ENCODE results near the gene TTPAL.
A peak's percentile ranks its signal among the peaks of the same experiment; 100 is the strongest.

Gene TTPAL

GRCh38 chr20:44504402-44505307, 29.0 kb downstream of the TTPAL start:
- H3K27me3 ChIP-seq (ENCODE audit: control insufficient read depth, insufficient read depth, low read length): no peaks in the 10 kb centered on the region
- H3K9ac ChIP-seq (ENCODE audit: low read depth, low read length): no peak overlapping the region
- no peak overlapping the region for H3K4me2 ChIP-seq (ENCODE audit: low read length)
- H3K4me3 ChIP-seq (ENCODE audit: low read length): no peak overlapping the region
- no peaks in the 10 kb centered on the region for H3K9me3 ChIP-seq (replicated peaks; ENCODE audit: low read length)
- peaks cover 84% of the 10 kb centered on the region for H3K36me3 ChIP-seq (ENCODE audit: insufficient read depth, low read length)
- peaks cover 3% of the 10 kb centered on the region for H3K4me1 ChIP-seq (ENCODE audit: control insufficient read depth, insufficient read depth, low read length)

GRCh38 chr20:44509762-44510161, 34.1 kb downstream of the TTPAL start:
- H3K4me1 ChIP-seq (ENCODE audit: control insufficient read depth, insufficient read depth, low read length): peaks cover 6% of the 10 kb centered on the region
- no peaks in the 10 kb centered on the region for H3K9me3 ChIP-seq (replicated peaks; ENCODE audit: low read length)
- no peak overlapping the region for H3K4me2 ChIP-seq (ENCODE audit: low read length)
- H3K27me3 ChIP-seq (ENCODE audit: control insufficient read depth, insufficient read depth, low read length): no peaks in the 10 kb centered on the region
- H3K36me3 ChIP-seq (ENCODE audit: insufficient read depth, low read length): peaks cover 66% of the 10 kb centered on the region
- no peak overlapping the region for H3K4me3 ChIP-seq (ENCODE audit: low read length)
- H3K9ac ChIP-seq (ENCODE audit: low read depth, low read length): no peak overlapping the region

- peaks cover 21% of the 10 kb centered on the region for H3K4me1 ChIP-seq (ENCODE audit: control insufficient read depth, insufficient read depth, low read length)
- no peak overlapping the region for H3K4me3 ChIP-seq (ENCODE audit: low read length)
- no peaks in the 10 kb centered on the region for H3K9me3 ChIP-seq (replicated peaks; ENCODE audit: low read length)
- peaks cover 39% of the 10 kb centered on the region for H3K36me3 ChIP-seq (ENCODE audit: insufficient read depth, low read length)
- H3K4me2 ChIP-seq (ENCODE audit: low read length): no peak overlapping the region
- H3K27me3 ChIP-seq (ENCODE audit: control insufficient read depth, insufficient read depth, low read length): no peaks in the 10 kb centered on the region
- H3K9ac ChIP-seq (ENCODE audit: low read depth, low read length): no peak overlapping the region
Measured at GRCh38 chr20:44513871-44514270, 38.2 kb downstream of the TTPAL start.

GRCh38 chr20:44516491-44516890, 40.8 kb downstream of the TTPAL start:
- Histone ChIP-seq H3K9me3 (replicated peaks; ENCODE audit: low read length) (no peaks in the 10 kb centered on the region), H3K4me1 (ENCODE audit: control insufficient read depth, insufficient read depth, low read length) (peaks cover 34% of the 10 kb centered on the region), H3K4me2 (ENCODE audit: low read length) (peak overlapping the region; percentile 16), H3K27me3 (ENCODE audit: control insufficient read depth, insufficient read depth, low read length) (no peaks in the 10 kb centered on the region), H3K4me3 (ENCODE audit: low read length) (no peak overlapping the region), H3K9ac (ENCODE audit: low read depth, low read length) (no peak overlapping the region), H3K36me3 (ENCODE audit: insufficient read depth, low read length) (peaks cover 22% of the 10 kb centered on the region)

- H3K9me3 ChIP-seq (replicated peaks; ENCODE audit: low read length): no peaks in the 10 kb centered on the region
- H3K9ac ChIP-seq (ENCODE audit: low read depth, low read length): peak overlapping the region; percentile 0
- H3K4me3 ChIP-seq (ENCODE audit: low read length): no peak overlapping the region
- H3K27me3 ChIP-seq (ENCODE audit: control insufficient read depth, insufficient read depth, low read length): no peaks in the 10 kb centered on the region
- H3K4me2 ChIP-seq (ENCODE audit: low read length): no peak overlapping the region
- H3K4me1 ChIP-seq (ENCODE audit: control insufficient read depth, insufficient read depth, low read length): peaks cover 38% of the 10 kb centered on the region
- peaks cover 18% of the 10 kb centered on the region for H3K36me3 ChIP-seq (ENCODE audit: insufficient read depth, low read length)
Measured at GRCh38 chr20:44517454-44517853, 41.8 kb downstream of the TTPAL start.

GRCh38 chr20:44518248-44518647, 42.6 kb downstream of the TTPAL start:
- H3K9me3 ChIP-seq (replicated peaks; ENCODE audit: low read length): no peaks in the 10 kb centered on the region
- peaks cover 39% of the 10 kb centered on the region for H3K4me1 ChIP-seq (ENCODE audit: control insufficient read depth, insufficient read depth, low read length)
- H3K9ac ChIP-seq (ENCODE audit: low read depth, low read length): no peak overlapping the region
- no peak overlapping the region for H3K4me3 ChIP-seq (ENCODE audit: low read length)
- H3K36me3 ChIP-seq (ENCODE audit: insufficient read depth, low read length): peaks cover 12% of the 10 kb centered on the region
- no peak overlapping the region for H3K4me2 ChIP-seq (ENCODE audit: low read length)
- no peaks in the 10 kb centered on the region for H3K27me3 ChIP-seq (ENCODE audit: control insufficient read depth, insufficient read depth, low read length)

- H3K36me3 ChIP-seq (ENCODE audit: insufficient read depth, low read length): peaks cover 5% of the 10 kb centered on the region
- peak overlapping the region; percentile 85 for H3K4me3 ChIP-seq (ENCODE audit: low read length)
- peaks cover 35% of the 10 kb centered on the region for H3K4me1 ChIP-seq (ENCODE audit: control insufficient read depth, insufficient read depth, low read length)
- peak overlapping the region; percentile 93 for H3K4me2 ChIP-seq (ENCODE audit: low read length)
- peak overlapping the region; percentile 99 for H3K9ac ChIP-seq (ENCODE audit: low read depth, low read length)
- no peaks in the 10 kb centered on the region for H3K27me3 ChIP-seq (ENCODE audit: control insufficient read depth, insufficient read depth, low read length)
- H3K9me3 ChIP-seq (replicated peaks; ENCODE audit: low read length): no peaks in the 10 kb centered on the region
Measured at GRCh38 chr20:44520881-44521280, 45.2 kb downstream of the TTPAL start.

- Histone ChIP-seq H3K9me3 (replicated peaks; ENCODE audit: low read length) (no peaks in the 10 kb centered on the region), H3K4me3 (ENCODE audit: low read length) (peak within 1 kb of the TSS; percentile 85), H3K27me3 (ENCODE audit: control insufficient read depth, insufficient read depth, low read length) (no peaks in the 10 kb centered on the region), H3K4me2 (ENCODE audit: low read length) (peak within 1 kb of the TSS; percentile 93), H3K36me3 (ENCODE audit: insufficient read depth, low read length) (peaks cover 5% of the 10 kb centered on the region), H3K4me1 (ENCODE audit: control insufficient read depth, insufficient read depth, low read length) (peaks cover 35% of the 10 kb centered on the region), H3K9ac (ENCODE audit: low read depth, low read length) (peak within 1 kb of the TSS; percentile 99)
Measured at GRCh38 chr20:44521484-44522481, 46.1 kb downstream of the TTPAL start, which contains the start of gene SERINC3. Gene SERINC3, minus strand, starts transcription at chr20:44522070. Its CDS starts 119 bp downstream, at chr20:44521951.

- peaks cover 26% of the 10 kb centered on the region for H3K4me1 ChIP-seq (ENCODE audit: control insufficient read depth, insufficient read depth, low read length)
- peaks cover 5% of the 10 kb centered on the region for H3K36me3 ChIP-seq (ENCODE audit: insufficient read depth, low read length)
- H3K4me3 ChIP-seq (ENCODE audit: low read length): no peak overlapping the region
- no peak overlapping the region for H3K9ac ChIP-seq (ENCODE audit: low read depth, low read length)
- H3K27me3 ChIP-seq (ENCODE audit: control insufficient read depth, insufficient read depth, low read length): no peaks in the 10 kb centered on the region
- H3K9me3 ChIP-seq (replicated peaks; ENCODE audit: low read length): no peaks in the 10 kb centered on the region
- H3K4me2 ChIP-seq (ENCODE audit: low read length): no peak overlapping the region
Measured at GRCh38 chr20:44522841-44523240, 47.2 kb downstream of the TTPAL start.

GRCh38 chr20:44523746-44524145, 48.1 kb downstream of the TTPAL start:
- H3K4me1 ChIP-seq (ENCODE audit: control insufficient read depth, insufficient read depth, low read length): peaks cover 26% of the 10 kb centered on the region

GRCh38 chr20:44526129-44526528, 50.5 kb downstream of the TTPAL start:
- Histone ChIP-seq H3K36me3 (ENCODE audit: insufficient read depth, low read length) (no peaks in the 10 kb centered on the region), H3K27me3 (ENCODE audit: control insufficient read depth, insufficient read depth, low read length) (no peaks in the 10 kb centered on the region), H3K9me3 (replicated peaks; ENCODE audit: low read length) (no peaks in the 10 kb centered on the region), H3K4me3 (ENCODE audit: low read length) (no peak overlapping the region), H3K4me1 (ENCODE audit: control insufficient read depth, insufficient read depth, low read length) (peaks cover 13% of the 10 kb centered on the region), H3K9ac (ENCODE audit: low read depth, low read length) (no peak overlapping the region), H3K4me2 (ENCODE audit: low read length) (peak overlapping the region; percentile 8)

More at GRCh38 chr20:44523746-44524145, 48.1 kb downstream of the TTPAL start:
- Histone ChIP-seq H3K9ac (ENCODE audit: low read depth, low read length) (no peak overlapping the region), H3K4me3 (ENCODE audit: low read length) (no peak overlapping the region), H3K4me2 (ENCODE audit: low read length) (no peak overlapping the region), H3K36me3 (ENCODE audit: insufficient read depth, low read length) (peaks cover 5% of the 10 kb centered on the region), H3K27me3 (ENCODE audit: control insufficient read depth, insufficient read depth, low read length) (no peaks in the 10 kb centered on the region), H3K9me3 (replicated peaks; ENCODE audit: low read length) (no peaks in the 10 kb centered on the region)

Measured in skeletal muscle satellite cell (primary cell).